ENCODE results near the gene YPEL2. TPM values are rescaled to one million over a fixed set of nuclear protein-coding genes. Genes with fewer than 3 reads are reported as not detected.

YPEL2 gene
- total RNA-seq, 1 experiment from 2014 or later, result 0.98 TPM

DNA sequence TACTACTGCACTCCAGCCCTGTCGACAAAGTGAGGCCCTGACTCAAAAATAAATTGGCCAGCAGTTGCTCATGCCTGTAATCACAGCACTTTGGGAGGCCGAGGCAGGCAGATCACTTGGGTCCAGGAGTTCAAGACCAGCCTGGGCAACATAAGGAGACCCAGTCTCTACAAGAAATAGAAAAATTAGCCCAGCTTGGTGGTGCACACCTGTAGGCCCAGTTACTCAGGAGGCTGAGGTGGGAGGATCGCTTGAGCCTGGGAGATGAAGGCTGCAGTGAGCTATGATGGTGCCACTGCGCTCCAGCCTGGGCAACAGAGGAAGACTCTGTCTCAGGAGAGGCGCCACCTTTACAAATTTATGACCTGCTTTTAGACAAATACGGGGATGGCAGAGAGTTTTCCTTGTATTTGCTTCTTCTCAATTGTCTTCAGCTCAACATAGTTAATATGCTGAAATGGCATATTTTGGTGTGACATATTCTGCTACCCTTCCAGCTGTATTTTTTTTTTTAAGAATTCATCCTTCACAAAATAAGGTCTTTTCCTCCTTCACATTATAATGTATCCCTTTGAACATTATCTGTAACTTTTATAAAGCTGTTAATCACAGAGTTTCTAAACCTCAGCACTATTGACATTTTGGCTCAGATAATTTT lies 21.1 kb upstream of the YPEL2 start:
- no peak overlapping the region for H4K8ac ChIP-seq (replicated peaks; ENCODE audit: insufficient read length, low read depth, low read length)
- no peak overlapping the region for H4K5ac ChIP-seq (ENCODE audit: insufficient read length, low read depth, low read length)
- H4K20me1 ChIP-seq (ENCODE audit: control insufficient read depth, insufficient read depth, insufficient read length), result no peaks in the 10 kb centered on the region
- Mint-ChIP-seq H3K4me1 (no peaks in the 10 kb centered on the region), H3K4me3 (no peak overlapping the region), H3K36me3 (ENCODE audit: insufficient read depth in 1 of 3, low read depth in 3 of 3) (no peaks in the 10 kb centered on the region), H3K9me3 (no peaks in the 10 kb centered on the region), H3K27me3 (ENCODE audit: low read depth) (no peaks in the 10 kb centered on the region), H3K27ac (no peak overlapping the region)
- H2AK5ac ChIP-seq (ENCODE audit: insufficient read length, low read length), result no peak overlapping the region
- H3K4me1 ChIP-seq (ENCODE audit: insufficient read depth, low read length), result no peaks in the 10 kb centered on the region
- no peak overlapping the region for H3K56ac ChIP-seq (ENCODE audit: insufficient read length, low read depth, low read length)
- no peaks in the 10 kb centered on the region for H3K79me1 ChIP-seq (ENCODE audit: insufficient read depth, low read depth, low read length, poor library complexity, severe bottlenecking)
- H3K27ac ChIP-seq (ENCODE audit: insufficient read length, low read depth, low read length), result no peak overlapping the region
- no peak overlapping the region for H3K9ac ChIP-seq (ENCODE audit: extremely low read depth, insufficient read length, low read length)
- H2BK20ac ChIP-seq (ENCODE audit: low read depth, low read length, poor library complexity, severe bottlenecking), result no peak overlapping the region
- no peak overlapping the region for H3K23ac ChIP-seq (ENCODE audit: insufficient read length, low read depth, low read length)
- no peak for DNase-seq
- no peaks in the 10 kb centered on the region for H3K23me2 ChIP-seq (ENCODE audit: insufficient read length, low read depth, low read length, poor library complexity, severe bottlenecking)
- H4K91ac ChIP-seq (ENCODE audit: insufficient read length, low read depth, low read length), result no peak overlapping the region
- H3K27me3 ChIP-seq (ENCODE audit: insufficient read depth, low read length), result no peaks in the 10 kb centered on the region
- no peak overlapping the region for H3K14ac ChIP-seq (ENCODE audit: insufficient read depth, low read length)
- no peak overlapping the region for H2BK12ac ChIP-seq (ENCODE audit: insufficient read length, low read depth, low read length)
- H3K18ac ChIP-seq (ENCODE audit: insufficient read length, low read depth, low read length), result no peak overlapping the region
- no peak overlapping the region for H3T11ph ChIP-seq (ENCODE audit: low read length)
- no peak overlapping the region for H3K4ac ChIP-seq (ENCODE audit: low read depth, low read length)
- no peak overlapping the region for H2BK15ac ChIP-seq (ENCODE audit: low read depth, low read length)
- no peak overlapping the region for H2AFZ ChIP-seq (ENCODE audit: low read length)
- TF ChIP-seq, protein P1, sequence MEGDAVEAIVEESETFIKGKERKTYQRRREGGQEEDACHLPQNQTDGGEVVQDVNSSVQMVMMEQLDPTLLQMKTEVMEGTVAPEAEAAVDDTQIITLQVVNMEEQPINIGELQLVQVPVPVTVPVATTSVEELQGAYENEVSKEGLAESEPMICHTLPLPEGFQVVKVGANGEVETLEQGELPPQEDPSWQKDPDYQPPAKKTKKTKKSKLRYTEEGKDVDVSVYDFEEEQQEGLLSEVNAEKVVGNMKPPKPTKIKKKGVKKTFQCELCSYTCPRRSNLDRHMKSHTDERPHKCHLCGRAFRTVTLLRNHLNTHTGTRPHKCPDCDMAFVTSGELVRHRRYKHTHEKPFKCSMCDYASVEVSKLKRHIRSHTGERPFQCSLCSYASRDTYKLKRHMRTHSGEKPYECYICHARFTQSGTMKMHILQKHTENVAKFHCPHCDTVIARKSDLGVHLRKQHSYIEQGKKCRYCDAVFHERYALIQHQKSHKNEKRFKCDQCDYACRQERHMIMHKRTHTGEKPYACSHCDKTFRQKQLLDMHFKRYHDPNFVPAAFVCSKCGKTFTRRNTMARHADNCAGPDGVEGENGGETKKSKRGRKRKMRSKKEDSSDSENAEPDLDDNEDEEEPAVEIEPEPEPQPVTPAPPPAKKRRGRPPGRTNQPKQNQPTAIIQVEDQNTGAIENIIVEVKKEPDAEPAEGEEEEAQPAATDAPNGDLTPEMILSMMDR (conservative IDR thresholded peaks at IDR 0.05), result no peak
- no peak overlapping the region for H2BK120ac ChIP-seq (ENCODE audit: low read depth, low read length, poor library complexity, severe bottlenecking)
- H3K79me2 ChIP-seq (ENCODE audit: insufficient read depth, low read length), result no peaks in the 10 kb centered on the region
- no peak overlapping the region for H2BK5ac ChIP-seq (ENCODE audit: insufficient read length, low read length)
- H3K4me2 ChIP-seq (ENCODE audit: insufficient read depth, insufficient read length, low read length), result no peak overlapping the region
- WGBS (ENCODE audit: extremely low coverage, insufficient read length, low lambda C conversion rate), result no CpG with 5 or more reads among the region's 6 CpGs
- no peaks in the 10 kb centered on the region for H3K9me3 ChIP-seq (ENCODE audit: control insufficient read depth, low read depth, low read length)
